Brain microvascular endothelial cell (primary cell): ENCODE measurements around the gene SLC2A6.

Experiments
- DNase-seq: peaks from one replicate; pipeline ENCODE4 v3.0.0-alpha.2; 2020
- H3K27ac ChIP-seq: fragments of 250-450 bp; sonication (Bioruptor Pico); 2 replicates; pipeline ENCODE4 v1.5.1; 2020; ENCODE audit warnings: mild to moderate bottlenecking, moderate library complexity
- H3K27me3 ChIP-seq: fragments of 250-450 bp; sonication (Bioruptor Pico); replicated peaks from 2 replicates; pipeline ENCODE4 v1.5.1; 2020; ENCODE audit warnings: mild to moderate bottlenecking
- H3K36me3 ChIP-seq: fragments of 250-450 bp; sonication (Bioruptor Pico); replicated peaks from 2 replicates; pipeline ENCODE4 v1.5.1; 2020; ENCODE audit warnings: mild to moderate bottlenecking
- H3K4me3 ChIP-seq: 2 replicates; pipeline ENCODE4 v1.5.1; 2011; ENCODE audit warnings: low read depth, mild to moderate bottlenecking, control low read depth, low read length, moderate library complexity
- CTCF ChIP-seq: IDR thresholded peaks from 2 replicates; pipeline ENCODE4 v1.5.1; 2011; ENCODE audit warnings: low read depth, mild to moderate bottlenecking, moderate library complexity, low read length, control low read depth, inconsistent platforms; ENCODE audit errors: missing control alignments
- in situ Hi-C: cut with HindIII; loops from 2 replicates; pipeline ENCODE4 v1.10.0; 2017; ENCODE audit warnings: low sequenced_read_pairs, low pct_ligation_motif_present

The SLC2A6 gene

GRCh38 chr9:133490865-133491655 is 12.2 kb upstream of the SLC2A6 start:
- no peak overlapping the region for H3K4me3 ChIP-seq
- no peaks in the 10 kb centered on the region for H3K36me3 ChIP-seq
- TF ChIP-seq CTCF = no peak
- in situ Hi-C loops = no loop called here
- DNase-seq = no peak
- no peaks in the 10 kb centered on the region for H3K27me3 ChIP-seq
- H3K27ac ChIP-seq = no peak overlapping the region

GRCh38 chr9:133490201-133490681 is 11.3 kb upstream of the SLC2A6 start:
- Histone ChIP-seq H3K4me3 (no peak overlapping the region), H3K27me3 (no peaks in the 10 kb centered on the region), H3K27ac (no peak overlapping the region), H3K36me3 (no peaks in the 10 kb centered on the region)
- TF ChIP-seq CTCF = no peak
- no peak for DNase-seq
- in situ Hi-C loops = no loop called here

GRCh38 chr9:133489253-133490190 is 10.6 kb upstream of the SLC2A6 start:
- H3K36me3 ChIP-seq = no peaks in the 10 kb centered on the region
- H3K27ac ChIP-seq = no peak overlapping the region
- no peak for TF ChIP-seq CTCF
- in situ Hi-C loops = no loop called here
- H3K27me3 ChIP-seq = no peaks in the 10 kb centered on the region
- no peak overlapping the region for H3K4me3 ChIP-seq
- DNase-seq = no peak

- TF ChIP-seq CTCF = no peak
- no peaks in the 10 kb centered on the region for H3K36me3 ChIP-seq
- no peak overlapping the region for H3K4me3 ChIP-seq
- no peaks in the 10 kb centered on the region for H3K27me3 ChIP-seq
- H3K27ac ChIP-seq = no peak overlapping the region
- in situ Hi-C loops = no loop called here
- no peak for DNase-seq
Observed at GRCh38 chr9:133488686-133489252, 9.9 kb upstream of the SLC2A6 start.

- in situ Hi-C loops = no loop called here
- H3K4me3 ChIP-seq = no peak overlapping the region
- DNase-seq = no peak
- no peaks in the 10 kb centered on the region for H3K27me3 ChIP-seq
- H3K36me3 ChIP-seq = no peaks in the 10 kb centered on the region
- TF ChIP-seq CTCF = no peak
- H3K27ac ChIP-seq = no peak overlapping the region
Observed at GRCh38 chr9:133487331-133487725, 8.4 kb upstream of the SLC2A6 start.
